HL-60/S4 treated with retinoic acid at 250 ng/mL for 4 days and 3 days (cell line): ENCODE measurements around the gene SEC23A.
"Not testable (repeated sequence)": the region's sequence is repeated elsewhere in the genome, so short reads cannot be mapped to it uniquely, and the experiment has no call there.

Source experiments
- in situ Hi-C: fragments of 300-500 bp; cut with MboI; formaldehyde crosslinking; loops from 2 replicates; pipeline ENCODE4 v1.7.0; 2022; ENCODE audit warnings: low sequenced_read_pairs

Gene SEC23A

DNA sequence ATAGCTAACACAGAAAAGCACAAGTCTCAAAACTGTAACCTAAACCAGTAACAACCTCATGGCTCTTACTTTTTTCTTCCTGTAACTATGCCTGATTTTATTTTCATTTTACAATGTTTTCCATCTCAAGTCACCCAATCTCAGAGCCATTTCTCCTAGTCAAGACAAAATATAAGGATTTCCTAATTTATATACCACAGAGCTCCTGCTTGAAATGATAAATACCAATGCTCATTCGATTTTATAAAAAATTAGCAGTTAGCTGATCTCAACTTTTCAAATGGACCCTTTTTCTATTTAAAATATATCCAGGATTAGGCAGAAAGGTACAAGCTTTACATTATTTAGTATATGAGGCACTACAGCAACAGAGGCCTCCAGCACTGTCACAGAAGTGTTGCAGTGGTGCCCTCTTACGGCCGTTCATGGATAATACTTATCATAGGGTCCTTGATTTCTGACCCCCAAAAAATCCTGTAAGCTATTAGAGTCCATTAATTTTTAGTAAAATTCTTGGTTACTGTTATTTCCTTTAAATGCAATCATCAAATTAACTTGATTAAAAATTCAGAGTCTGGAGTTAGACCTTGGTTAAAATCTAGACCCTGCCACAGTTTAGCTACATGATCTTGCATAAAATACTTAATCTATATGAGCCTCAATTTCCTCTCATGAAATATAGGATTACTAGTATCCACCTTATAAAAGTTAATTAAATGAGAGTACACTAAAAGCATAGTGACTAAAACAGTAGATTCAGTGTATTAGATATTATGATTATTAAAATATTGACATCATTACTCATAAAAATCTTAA is 68.3 kb downstream of the SEC23A start:
- in situ Hi-C loops = no loop called here

DNA sequence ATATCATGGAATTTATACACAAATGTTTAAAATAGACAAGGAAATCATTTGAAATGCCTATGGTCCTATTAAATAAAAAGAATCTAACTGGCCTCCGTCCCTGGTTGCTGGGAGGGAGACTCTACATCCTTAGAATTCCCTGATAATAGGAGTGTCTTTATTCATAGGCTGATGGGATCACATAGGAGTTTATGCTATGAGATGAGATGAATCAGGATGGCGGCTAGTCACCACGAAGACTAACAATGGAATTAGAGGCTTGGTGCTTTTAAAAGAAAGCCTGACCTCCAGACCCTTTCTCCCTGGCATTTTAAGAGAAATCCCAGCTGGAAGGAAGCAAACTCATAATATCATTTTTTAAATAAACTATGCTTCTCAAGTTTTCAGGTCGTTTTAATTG is 69.7 kb downstream of the SEC23A start:
- in situ Hi-C loops = no loop called here

DNA sequence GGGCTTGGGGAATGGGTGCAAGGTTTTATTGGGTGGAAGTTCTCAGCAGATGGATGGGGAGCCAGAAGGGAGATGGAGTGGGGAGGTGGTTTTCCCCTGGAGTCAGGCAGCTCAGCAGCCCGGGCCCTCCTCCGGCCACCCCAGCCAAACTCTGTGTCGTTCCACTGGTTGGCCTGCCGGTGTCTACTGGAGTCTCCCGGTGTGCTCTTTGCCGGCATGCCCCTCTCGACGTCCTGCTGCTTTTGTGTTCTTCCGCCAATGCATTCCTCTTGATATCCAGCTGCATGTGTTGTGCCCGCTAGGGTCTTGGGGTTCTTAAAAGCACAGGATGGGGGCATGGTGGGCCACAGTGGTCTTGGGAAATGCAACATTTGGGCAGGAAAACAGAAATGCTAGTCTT is 72.8 kb downstream of the SEC23A start:
- in situ Hi-C loops = no loop called here

DNA sequence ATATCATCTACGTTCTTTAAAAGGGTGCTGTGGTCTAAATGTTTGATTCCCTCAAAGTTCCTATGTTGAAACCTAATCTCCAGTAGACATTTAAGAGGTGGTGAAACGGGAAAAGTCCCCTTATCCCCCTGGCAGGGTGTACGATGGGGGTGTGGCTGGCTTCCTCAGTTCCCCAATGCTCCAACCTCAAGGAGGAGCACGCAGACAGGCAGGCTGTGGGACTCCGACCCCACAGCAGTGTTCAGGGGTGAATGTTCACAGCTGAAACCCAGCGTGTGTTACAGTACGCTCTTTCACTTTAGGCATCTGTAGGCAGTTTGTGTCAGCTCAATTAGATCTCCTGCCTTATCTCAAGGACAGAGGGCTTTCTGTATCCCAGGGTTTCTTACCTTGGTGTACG is 73.2 kb downstream of the SEC23A start:
- in situ Hi-C loops = no loop called here

DNA sequence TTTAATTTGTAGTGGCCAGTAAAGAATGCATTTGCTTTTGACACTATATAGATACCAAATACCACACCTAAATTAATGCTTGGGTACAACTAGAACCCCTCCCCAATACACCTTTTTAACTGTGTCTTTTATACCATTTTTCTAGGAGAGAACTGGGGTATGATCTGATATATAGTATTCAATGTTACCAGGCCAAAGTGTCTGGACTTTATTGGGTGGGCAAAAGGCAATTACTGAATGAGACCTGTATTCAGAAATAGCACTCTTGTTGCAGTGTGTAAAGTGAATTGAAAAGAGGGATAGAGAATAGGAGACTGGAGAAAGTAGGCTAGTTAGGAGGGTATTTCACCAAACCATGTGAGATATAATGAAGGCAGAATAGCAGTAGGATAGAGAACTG is 74.4 kb downstream of the SEC23A start:
- in situ Hi-C loops = no loop called here

DNA sequence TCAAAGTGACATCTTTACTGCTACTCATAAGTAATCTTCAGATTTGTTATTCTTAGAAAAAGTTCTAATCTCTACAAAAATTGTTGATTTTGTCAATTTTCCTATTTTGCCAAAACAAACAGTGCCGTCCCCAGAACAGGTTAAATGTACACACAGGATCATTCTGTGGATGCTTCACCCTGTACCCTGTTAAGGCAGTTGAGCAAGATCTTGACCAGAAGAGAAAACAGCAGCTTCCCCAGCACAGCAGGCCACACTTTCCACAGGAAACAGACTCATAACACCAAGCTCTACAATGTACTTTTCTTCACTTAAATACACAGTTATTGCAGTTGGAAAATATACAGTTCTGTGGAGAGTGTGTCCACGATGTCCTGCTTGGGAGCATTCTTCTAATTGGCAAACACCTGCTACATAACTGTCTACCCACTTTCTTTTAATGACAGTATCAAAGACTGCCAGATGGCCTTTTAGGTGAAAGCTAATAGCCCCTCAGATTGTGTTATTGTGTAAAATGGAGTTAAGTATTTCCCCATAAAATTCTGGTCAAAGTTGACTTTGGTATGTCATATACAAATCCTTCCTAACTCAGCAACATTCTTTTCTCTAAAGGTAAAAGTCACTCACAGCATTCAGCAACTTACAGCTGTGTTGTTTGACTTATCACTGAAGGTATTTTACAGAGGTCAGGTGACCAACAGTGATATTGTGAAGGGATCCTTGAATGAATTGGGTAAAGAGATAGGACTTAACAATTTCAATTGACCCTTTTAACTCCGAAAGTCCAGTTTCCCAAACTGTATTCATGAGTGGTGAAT is 77.0 kb downstream of the SEC23A start:
- in situ Hi-C loops = no loop called here

DNA sequence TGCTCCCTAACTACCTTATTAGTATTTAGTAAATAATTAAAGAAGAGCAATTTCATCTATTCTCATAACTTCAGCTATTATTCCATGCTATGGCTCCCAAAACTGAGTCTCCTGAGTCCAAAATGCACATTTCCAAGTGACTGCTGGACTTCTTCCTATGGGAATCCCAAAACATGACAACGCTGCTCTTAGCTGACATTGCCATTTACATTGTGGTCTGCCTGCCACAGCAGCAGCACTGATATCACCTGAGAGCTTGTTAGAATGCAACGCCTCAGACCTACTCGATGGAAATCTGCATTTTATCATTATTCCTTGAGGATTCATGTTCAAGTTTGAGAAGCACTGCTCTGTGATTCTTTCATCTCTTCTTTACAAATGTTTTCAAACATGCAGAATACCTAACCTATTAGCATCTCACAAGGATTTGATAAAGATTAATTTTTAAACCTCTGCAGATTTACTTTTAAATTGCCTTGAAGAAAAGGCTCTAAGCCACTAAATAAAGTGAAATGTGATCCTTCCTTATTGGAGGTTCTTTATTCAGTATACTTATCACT is 77.7 kb downstream of the SEC23A start:
- in situ Hi-C loops = no loop called here

DNA sequence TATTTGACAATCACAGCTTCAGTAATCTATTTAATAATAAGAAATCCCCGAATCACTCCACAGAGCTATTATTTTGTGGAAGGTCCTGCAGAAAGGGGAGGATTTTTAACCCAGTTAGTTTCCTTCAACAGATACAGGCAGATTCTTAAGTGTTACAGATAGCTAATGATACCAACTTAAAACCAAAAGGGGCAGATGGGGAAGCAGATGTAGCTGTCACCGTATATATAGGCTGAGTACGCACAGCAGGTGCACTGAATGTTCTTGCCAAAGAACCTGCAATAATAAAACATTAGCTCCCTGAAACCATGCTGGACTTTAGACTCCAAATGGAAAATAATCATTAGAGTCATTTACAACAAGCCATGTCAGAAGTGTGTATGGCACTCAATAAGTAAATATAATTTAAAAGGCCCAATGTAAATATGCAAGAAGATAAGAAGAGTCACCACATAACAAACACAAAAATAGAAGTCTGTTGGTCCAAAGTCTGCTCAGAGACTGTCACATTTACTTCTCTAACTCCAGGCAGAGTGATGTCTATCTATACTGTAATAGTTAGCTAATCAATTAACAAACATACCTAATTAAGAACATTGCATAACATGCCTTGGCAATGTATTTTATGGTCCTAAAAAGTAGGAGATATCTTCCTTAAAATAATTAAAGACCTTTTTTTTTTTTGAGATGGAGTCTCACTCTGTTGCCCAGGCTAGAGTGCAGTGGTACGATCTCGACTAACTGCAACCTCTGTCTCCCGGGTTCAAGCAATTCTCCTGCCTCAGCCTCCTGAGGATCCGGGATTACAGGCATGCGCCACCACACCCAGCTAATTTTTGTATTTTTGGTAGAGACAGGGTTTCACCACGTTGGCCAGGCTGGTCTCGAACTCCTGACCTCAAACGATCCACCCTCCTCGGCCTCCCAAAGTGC is 78.8 kb downstream of the SEC23A start:
- in situ Hi-C loops = no loop called here

DNA sequence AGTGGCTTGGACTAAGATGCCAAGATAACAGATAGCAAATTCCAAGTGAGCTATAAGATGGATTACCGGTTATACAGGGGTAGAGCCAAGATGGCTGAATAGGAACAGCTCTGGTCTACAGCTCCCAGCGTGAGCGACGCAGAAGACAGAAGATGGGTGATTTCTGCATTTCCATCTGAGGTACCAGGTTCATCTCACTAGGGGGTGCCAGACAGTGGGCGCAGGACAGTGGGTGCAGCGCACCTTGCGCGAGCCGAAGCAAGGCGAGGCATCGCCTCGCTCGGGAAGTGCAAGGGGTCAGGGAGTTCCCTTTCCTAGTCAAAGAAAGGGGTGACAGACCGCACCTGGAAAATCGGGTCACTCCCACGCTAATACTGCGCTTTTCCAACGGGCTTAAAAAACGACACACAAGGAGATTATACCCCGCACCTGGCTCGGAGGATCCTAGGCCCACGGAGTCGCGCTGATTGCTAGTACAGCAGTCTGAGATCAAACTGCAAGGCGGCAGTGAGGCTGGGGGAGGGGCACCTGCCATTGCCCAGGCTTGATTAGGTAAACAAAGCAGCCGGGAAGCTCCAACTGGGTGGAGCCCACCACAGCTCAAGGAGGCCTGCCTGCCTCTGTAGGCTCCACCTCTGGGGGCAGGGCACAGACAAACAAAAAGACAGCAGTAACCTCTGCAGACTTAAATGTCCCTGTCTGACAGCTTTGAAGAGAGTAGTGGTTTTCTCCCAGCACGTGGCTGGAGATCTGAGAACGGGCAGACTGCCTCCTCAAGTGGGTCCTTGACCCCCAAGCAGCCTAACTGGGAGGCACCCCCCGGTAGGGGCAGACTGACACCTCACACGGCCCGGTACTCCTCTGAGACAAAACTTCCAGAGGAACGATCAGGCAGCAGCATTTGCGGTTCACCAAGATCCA is 85.7 kb downstream of the SEC23A start:
- in situ Hi-C loops = not testable (repeated sequence)

DNA sequence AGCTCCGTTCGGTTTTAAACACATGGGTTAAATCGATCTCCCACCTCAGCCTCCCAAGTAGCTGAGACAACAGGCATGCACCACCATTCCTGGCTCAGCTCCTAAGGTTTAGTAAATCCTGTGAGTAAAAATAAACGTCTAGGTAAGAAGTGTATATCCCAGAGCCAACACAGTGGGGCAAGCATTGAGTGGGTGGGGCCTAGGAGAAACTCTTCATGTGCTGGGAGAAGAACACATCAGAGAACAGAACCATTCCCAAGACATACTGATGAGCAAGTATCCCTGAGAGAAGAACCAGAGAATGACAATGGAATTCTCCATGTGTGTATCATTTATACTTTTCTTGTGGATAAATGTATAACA is 86.3 kb downstream of the SEC23A start:
- in situ Hi-C loops = no loop called here

DNA sequence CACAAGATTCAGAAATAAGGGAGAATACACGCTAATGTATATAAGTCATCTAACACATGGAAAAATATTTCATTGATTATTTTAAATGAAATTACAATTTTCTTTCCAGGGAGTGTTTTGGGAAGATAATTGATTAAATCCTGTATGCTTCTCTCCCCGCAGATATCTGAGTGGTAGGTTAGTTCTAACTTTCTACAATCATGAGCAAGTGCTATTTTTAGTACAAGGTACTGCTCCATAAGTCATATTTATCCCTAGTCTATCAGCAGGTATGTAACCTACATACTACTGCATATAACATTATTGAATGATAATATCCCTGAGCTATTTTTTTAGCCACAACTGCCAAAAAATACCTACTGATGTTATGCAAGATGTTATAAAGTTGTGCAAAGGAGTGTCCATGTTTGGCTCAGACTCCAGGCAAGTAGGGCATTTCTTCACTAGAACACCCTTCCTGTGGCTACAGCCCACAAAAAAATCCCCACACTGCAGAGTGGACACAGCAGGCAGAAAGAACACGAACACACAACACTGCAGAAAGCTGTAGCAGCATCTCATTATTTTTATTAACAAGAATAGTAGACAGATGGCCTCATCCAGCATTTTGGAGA is 87.0 kb downstream of the SEC23A start:
- in situ Hi-C loops = no loop called here

DNA sequence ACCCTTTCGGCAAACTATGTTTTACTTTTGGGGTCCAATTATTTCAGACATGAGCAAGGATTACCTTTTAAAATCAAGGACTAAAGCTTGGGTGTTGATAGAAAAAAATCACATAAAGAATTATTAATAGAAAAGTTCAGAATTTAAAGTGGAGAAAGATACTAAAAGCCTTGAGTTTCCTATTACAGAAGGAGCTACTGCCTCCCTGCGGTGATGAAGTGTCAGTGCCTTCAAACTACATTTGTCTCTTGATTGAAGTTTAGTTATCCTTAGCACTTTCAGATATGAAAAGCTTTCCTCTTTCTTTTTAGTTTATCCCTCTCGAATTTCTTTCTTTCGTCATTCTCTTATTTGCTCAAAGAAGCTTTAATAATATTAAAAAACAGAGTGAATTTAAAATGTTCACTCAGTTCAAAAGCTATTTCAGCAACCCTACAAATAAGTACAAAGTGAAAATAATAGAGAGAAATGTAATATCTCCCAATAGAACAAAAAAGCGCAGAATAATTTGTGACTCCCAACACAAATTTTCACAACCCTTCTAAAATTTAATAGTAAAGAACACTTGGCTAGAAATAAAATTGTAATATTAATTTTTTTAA is 87.6 kb downstream of the SEC23A start:
- in situ Hi-C loops = no loop called here

DNA sequence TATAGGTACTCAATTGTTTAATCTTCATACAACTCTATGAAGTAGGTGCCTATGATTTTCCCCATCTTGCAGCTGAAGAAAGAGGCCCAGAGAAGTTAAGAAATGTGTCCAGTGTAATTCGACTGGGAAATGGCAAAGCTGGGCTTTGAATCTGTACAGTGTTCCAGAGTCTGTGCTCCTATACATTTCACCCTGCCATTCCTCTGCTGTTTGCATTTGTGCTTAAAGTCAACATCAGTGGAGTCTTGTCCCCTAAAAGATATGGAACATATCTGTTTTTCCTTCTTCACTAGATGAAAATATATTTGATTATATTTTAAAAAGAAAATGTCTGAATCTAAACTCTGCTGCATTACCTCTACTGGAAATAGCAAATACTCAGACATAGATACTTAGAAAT is 88.6 kb downstream of the SEC23A start:
- in situ Hi-C loops = no loop called here

DNA sequence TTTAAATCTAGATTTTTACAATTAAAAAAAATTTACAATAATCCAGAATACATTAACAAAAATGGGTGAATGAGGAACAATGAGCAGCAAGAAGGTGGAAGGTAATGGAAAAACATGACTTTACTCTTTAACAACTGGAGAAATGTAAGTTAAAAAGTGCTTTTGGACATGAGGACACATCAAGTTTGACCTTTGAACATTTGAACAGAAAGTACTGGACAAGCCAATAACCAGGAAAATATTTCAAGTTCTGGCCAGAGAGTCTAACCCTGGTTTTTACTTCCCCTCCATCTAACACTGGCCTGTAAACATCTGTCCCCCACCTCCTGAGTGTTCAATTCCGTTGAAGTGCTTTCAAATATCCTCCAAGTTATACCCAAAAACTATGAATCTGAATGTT is 94.1 kb downstream of the SEC23A start:
- in situ Hi-C loops = not testable (repeated sequence)

DNA sequence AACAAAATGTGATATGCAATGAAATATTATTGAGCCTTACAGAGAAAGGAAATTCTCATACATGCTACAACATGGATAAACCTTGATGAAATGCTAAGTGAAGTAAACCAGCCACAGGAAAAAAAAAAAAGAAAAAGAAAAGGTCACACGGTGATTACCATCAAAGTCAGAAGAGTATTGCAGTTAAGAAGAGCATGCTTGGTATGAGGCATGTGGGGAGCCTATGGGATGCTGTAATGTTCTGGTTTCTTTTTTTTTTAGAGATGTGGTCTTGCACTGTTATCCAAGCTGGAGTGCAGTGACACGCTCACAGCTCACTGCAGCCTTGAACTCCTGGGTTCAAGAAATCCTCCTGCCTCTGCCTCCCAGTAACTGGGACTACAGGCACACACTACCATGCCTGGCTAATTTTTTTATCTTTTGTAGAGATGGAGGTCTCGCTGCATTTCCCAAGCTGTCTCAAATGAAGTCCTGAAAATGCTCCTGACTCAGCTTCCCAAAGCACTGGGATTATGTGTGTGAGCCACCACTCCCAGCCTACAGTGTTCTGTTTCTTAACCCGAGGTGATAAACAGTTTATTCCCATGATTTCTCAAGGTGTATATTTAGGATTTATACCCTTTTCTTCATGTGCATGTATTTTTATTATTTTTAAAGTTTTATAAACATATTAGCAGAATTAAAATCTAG is 96.2 kb downstream of the SEC23A start:
- in situ Hi-C loops = no loop called here

DNA sequence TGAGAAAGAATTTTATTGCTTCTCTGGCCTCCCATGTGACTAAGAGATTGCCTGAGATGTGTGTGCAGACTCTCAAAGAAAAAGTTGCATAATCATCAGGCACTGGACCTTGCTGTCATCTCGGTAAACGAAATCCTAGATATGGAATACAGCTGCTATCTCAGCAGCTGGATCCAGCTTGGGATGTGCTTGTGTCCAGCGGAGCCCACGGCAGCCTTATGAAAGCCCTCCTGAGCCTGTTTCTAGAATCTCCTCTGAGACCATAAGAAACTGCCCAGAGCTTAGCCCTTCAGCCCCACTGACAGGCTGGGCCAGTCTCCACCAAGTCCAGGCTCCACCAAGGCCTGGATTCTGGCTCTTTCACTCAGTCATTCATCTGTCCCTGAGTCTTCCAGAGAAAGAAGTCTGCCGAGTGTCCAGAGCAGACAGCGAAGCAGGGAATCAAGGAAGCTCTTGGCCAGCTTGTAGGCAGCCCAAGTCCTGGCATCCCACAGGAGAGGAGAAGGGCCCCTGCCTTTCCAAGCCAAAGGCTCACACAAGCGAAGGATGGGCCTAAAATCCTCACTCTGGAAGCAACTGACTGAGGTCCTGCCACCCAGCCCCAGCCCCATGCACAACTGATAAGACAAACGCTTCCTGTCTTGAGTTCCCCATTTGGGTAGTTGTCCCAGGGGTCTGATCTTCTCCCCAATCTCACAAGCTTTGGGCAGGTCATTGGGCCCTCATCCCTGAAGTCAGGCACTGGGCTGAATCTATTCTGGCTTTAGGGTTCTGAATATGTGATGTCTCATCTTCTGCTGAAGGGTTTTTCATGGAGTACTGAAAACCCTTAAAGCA is 97.8 kb downstream of the SEC23A start:
- in situ Hi-C loops = no loop called here

DNA sequence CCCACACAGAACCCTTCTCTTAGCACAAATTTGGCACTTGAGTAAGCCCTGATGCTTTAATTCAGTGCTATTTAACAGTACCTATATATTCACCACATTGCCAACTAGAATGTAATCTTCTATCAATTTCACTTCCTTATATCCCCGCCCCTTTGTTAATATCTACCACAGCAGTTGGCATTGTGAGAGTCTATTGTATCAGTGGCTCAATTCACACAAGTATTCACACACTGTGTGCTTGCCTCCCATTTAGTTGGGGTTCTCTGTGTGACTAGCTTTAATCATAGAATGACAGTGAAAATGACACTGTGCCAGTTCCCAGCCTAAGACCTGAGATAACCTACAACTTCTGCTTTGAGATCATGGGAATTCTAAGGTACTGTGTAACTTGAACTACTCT is 103.1 kb downstream of the SEC23A start:
- in situ Hi-C loops = no loop called here

DNA sequence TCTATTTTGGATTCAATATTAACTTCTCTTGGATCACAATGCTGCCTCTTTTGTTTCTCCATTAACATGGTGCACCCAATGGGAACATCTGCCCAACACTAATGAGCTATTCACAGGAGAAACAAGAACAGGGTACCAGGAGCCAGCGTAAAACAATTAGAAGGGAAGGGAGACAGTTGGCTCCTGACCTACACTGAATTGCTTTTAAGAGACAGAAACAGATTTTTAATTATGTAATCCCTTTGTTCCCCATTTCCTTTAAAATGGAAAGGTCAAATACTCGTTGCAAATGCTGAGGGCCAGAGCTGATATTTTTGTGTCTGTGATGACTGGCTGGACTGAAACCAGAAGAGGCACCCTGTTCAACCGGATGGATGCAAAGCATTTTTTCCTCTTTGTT is 108.3 kb downstream of the SEC23A start:
- in situ Hi-C loops = no loop called here
